ENCODE measurements around the gene NKD1.

The NKD1 gene

GRCh38 chr16:50634947-50635346 is 86.8 kb downstream of the NKD1 start:
- DNase-seq = no peak
- TF ChIP-seq, protein P1, sequence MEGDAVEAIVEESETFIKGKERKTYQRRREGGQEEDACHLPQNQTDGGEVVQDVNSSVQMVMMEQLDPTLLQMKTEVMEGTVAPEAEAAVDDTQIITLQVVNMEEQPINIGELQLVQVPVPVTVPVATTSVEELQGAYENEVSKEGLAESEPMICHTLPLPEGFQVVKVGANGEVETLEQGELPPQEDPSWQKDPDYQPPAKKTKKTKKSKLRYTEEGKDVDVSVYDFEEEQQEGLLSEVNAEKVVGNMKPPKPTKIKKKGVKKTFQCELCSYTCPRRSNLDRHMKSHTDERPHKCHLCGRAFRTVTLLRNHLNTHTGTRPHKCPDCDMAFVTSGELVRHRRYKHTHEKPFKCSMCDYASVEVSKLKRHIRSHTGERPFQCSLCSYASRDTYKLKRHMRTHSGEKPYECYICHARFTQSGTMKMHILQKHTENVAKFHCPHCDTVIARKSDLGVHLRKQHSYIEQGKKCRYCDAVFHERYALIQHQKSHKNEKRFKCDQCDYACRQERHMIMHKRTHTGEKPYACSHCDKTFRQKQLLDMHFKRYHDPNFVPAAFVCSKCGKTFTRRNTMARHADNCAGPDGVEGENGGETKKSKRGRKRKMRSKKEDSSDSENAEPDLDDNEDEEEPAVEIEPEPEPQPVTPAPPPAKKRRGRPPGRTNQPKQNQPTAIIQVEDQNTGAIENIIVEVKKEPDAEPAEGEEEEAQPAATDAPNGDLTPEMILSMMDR (IDR thresholded peaks at IDR 0.05; ENCODE audit: low read depth, low read length, missing control alignments) = no peak
- H3K27me3 ChIP-seq (replicated peaks) = no peaks in the 10 kb centered on the region
- no peaks in the 10 kb centered on the region for H3K36me3 ChIP-seq (replicated peaks)
- in situ Hi-C loops (cut with HindIII; ENCODE audit: low pct_ligation_motif_present, low sequenced_read_pairs) = no loop called here
- H3K4me3 ChIP-seq (ENCODE audit: low read depth, low read length) = no peak overlapping the region
- no peak overlapping the region for H3K27ac ChIP-seq

DNA sequence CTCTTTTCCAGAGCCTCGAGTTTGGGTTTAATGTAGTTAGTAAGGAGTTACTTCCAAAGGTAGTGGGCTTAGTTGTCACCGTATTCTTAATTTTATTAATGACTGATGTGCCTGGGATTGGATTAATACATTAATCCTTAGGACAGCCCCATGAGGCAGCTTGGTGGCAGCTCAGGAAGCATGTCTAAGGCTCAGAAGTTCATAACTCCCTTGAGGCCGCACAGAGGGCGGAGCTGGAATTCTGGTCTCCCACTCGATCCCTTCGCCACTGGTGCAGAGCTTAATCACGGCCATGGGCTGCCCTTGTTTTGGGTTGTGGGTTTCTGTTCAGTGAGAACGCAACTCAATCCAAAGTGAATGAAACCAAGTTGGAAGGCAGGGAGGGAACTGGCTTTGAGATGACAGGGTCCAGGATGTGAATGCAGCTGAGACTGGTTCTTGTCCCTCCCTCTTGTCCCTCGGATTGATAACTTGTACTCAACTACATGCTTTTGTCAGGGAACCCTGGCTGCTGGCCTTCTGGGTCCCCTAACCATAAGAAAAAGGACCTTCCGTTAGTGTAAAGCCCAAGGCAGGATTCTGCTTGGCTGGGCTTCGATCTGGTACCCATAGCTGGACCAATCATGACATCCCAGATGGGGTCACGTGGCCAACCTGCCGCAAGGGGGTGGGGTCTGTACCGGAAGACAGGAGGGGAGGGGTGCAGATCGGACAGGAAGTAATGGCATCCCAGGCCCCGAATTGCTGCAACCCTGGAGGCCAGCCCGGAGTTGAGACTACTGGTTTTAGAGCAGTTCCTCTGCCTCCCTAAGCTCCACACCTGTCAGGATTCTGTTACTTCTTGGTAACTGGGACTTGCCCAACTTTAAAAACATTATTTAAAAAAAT is 87.6 kb downstream of the NKD1 start:
- in situ Hi-C loops (cut with HindIII; ENCODE audit: low pct_ligation_motif_present, low sequenced_read_pairs) = no loop called here
- Histone ChIP-seq H3K4me3 (ENCODE audit: low read depth, low read length) (no peak overlapping the region), H3K36me3 (replicated peaks) (no peaks in the 10 kb centered on the region), H3K27me3 (replicated peaks) (no peaks in the 10 kb centered on the region), H3K27ac (no peak overlapping the region)
- no peak for DNase-seq
- TF ChIP-seq, protein P1 (IDR thresholded peaks at IDR 0.05; ENCODE audit: low read depth, low read length, missing control alignments) = no peak

- in situ Hi-C loops (cut with HindIII; ENCODE audit: low pct_ligation_motif_present, low sequenced_read_pairs) = no loop called here
- DNase-seq = no peak
- no peaks in the 10 kb centered on the region for H3K36me3 ChIP-seq (replicated peaks)
Observed at GRCh38 chr16:50636753-50637374, 88.7 kb downstream of the NKD1 start.

GRCh38 chr16:50637716-50638602 is 89.8 kb downstream of the NKD1 start:
- no peak overlapping the region for H3K4me3 ChIP-seq (ENCODE audit: low read depth, low read length)
- no peaks in the 10 kb centered on the region for H3K27me3 ChIP-seq (replicated peaks)
- in situ Hi-C loops (cut with HindIII; ENCODE audit: low pct_ligation_motif_present, low sequenced_read_pairs) = no loop called here
- no peaks in the 10 kb centered on the region for H3K36me3 ChIP-seq (replicated peaks)
- DNase-seq = no peak
- no peak overlapping the region for H3K27ac ChIP-seq
- TF ChIP-seq, protein P1 (IDR thresholded peaks at IDR 0.05; ENCODE audit: low read depth, low read length, missing control alignments) = no peak

More at GRCh38 chr16:50636753-50637374, 88.7 kb downstream of the NKD1 start:
- TF ChIP-seq, protein P1 (IDR thresholded peaks at IDR 0.05; ENCODE audit: low read depth, low read length, missing control alignments) = no peak
- Histone ChIP-seq H3K4me3 (ENCODE audit: low read depth, low read length) (no peak overlapping the region), H3K27me3 (replicated peaks) (no peaks in the 10 kb centered on the region), H3K27ac (no peak overlapping the region)

DNA sequence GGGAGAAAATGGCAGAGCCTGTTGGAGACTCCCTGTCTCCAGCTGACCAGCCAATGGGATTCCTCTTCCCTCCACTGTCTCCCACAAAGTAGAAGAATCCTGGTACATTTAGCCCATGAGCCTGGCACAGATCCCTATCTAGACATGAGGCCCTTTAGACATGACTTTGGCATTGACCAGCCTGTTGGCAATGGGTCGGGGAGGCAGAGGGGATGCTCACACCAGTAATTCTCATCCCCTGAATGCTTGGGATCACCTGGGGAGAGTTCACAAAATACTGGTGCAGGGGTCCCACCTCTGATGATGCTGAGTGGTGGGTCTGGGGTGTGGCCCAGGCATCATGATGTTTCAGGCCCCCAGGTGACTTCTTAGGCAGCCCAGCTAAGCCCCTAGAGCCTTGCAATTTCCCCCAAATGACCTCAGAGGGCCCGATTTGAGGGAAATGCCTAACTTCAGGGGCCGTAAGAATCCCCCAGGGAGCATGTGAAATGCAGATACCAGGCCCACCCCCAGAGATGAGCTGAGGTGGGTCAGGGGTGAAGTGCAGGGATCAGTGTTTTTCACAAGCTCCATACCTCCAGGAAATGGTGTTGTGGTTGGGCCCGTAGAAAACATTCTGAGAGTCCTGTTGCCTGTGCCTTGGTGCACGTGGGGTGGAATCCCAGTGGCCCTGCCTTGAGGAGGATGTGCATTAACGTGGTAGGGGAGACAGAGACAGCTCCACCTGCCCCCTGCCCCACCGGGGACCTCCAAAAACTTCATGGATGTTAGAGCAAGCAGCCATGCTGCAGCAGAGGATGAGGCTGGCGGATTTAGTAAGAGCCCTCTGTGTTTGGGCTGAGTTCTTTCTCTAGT is 90.8 kb downstream of the NKD1 start:
- Histone ChIP-seq H3K36me3 (replicated peaks) (no peaks in the 10 kb centered on the region), H3K4me3 (ENCODE audit: low read depth, low read length) (no peak overlapping the region), H3K27me3 (replicated peaks) (no peaks in the 10 kb centered on the region), H3K27ac (no peak overlapping the region)
- TF ChIP-seq, protein P1 (IDR thresholded peaks at IDR 0.05; ENCODE audit: low read depth, low read length, missing control alignments) = no peak
- no peak for DNase-seq
- in situ Hi-C loops (cut with HindIII; ENCODE audit: low pct_ligation_motif_present, low sequenced_read_pairs) = no loop called here
